HCT116 (cell line): ENCODE measurements around the gene RNF214.

Source experiments
- JUND ChIP-seq: IDR thresholded peaks from 2 replicates; pipeline ENCODE4 v1.6.1; 2012
- MAX ChIP-seq: IDR thresholded peaks from 2 replicates; pipeline ENCODE4 v1.6.1; 2012
- POLR2AphosphoS5 ChIP-seq: IDR thresholded peaks from 2 replicates; pipeline ENCODE4 v1.6.1; 2011; ENCODE audit warnings: mild to moderate bottlenecking, low read depth, low read length, moderate library complexity

GRCh38 chr11:117195761-117196160 is 36.7 kb upstream of the RNF214 start:
- TF ChIP-seq POLR2AphosphoS5 (no peak), MAX (no peak), JUND (no peak)
